PC-9 (cell line): ENCODE results near the gene SLC22A4. TPM values are rescaled to one million over a fixed set of nuclear protein-coding genes. Genes with fewer than 3 reads are reported as not detected.

Experiments
- BruUV-seq: library from RNA; stranded (reverse); fragments of 400-500 nt; replicated peaks from 2 replicates; lab custom pipeline; 2021; lab: Mats Ljungman, UMichigan
- CTCF ChIA-PET: fragments of 300-600 bp; sonication (Branson Sonifier 250); formaldehyde crosslinking; loops from one replicate; lab custom pipeline; 2022; ENCODE audit warnings: antibody characterized with exemption; lab: Charles Lee
- POLR2A ChIA-PET: fragments of 300-600 bp; sonication (Branson Sonifier 250); formaldehyde crosslinking; loops from one replicate; lab custom pipeline; 2022; ENCODE audit warnings: antibody characterized with exemption; ENCODE audit not compliant: unreplicated experiment; lab: Charles Lee
- DNase-seq, 2 experiments: peaks; one replicate each; pipeline versions ENCODE4 v3.0.0 to v3.0.0-alpha.2; 2015 to 2022; ENCODE audit warnings: mixed read lengths in 1 of 2
- H2AFZ ChIP-seq: fragments of 200-600 bp; sonication (generic); 2 replicates; pipeline ENCODE4 v1.8.1; 2017; ENCODE audit warnings: antibody characterized with exemption
- H3F3A ChIP-seq: fragments of 200-600 bp; sonication (generic); 2 replicates; pipeline ENCODE4 v1.8.1; 2017; ENCODE audit warnings: antibody characterized with exemption, mild to moderate bottlenecking, low read depth; ENCODE audit not compliant: insufficient read depth
- H3K27ac ChIP-seq: fragments of 200-600 bp; sonication (generic); 2 replicates; pipeline ENCODE4 v1.6.1; 2016; ENCODE audit warnings: mixed run types
- H3K27me3 ChIP-seq: fragments of 200-600 bp; sonication (generic); 2 replicates; pipeline ENCODE4 v1.6.1; 2016; ENCODE audit warnings: low read depth, mixed run types; ENCODE audit not compliant: insufficient read depth
- H3K36me3 ChIP-seq: fragments of 200-600 bp; sonication (generic); 2 replicates; pipeline ENCODE4 v1.6.1; 2016; ENCODE audit warnings: low read depth, mixed run types
- H3K4me1 ChIP-seq: fragments of 200-600 bp; sonication (generic); replicated peaks from 2 replicates; pipeline ENCODE4 v1.6.1; 2016; ENCODE audit warnings: mixed run types; ENCODE audit not compliant: insufficient read depth
- H3K4me2 ChIP-seq: fragments of 200-600 bp; sonication (generic); 2 replicates; pipeline ENCODE4 v1.6.1; 2017; ENCODE audit warnings: mixed run types
- H3K4me3 ChIP-seq: fragments of 200-600 bp; sonication (generic); 2 replicates; pipeline ENCODE4 v1.6.1; 2016; ENCODE audit warnings: mixed run types
- H3K79me2 ChIP-seq: fragments of 200-600 bp; sonication (generic); 2 replicates; pipeline ENCODE4 v1.6.1; 2017; ENCODE audit warnings: low read depth, mixed run types
- H3K9me2 ChIP-seq: fragments of 200-600 bp; sonication (generic); 2 replicates; pipeline ENCODE4 v1.8.1; 2017; ENCODE audit warnings: mild to moderate bottlenecking; ENCODE audit not compliant: insufficient read depth
- H3K9me3 ChIP-seq: fragments of 200-600 bp; sonication (generic); 2 replicates; pipeline ENCODE4 v1.8.1; 2016; ENCODE audit warnings: low read depth; ENCODE audit not compliant: insufficient read depth
- H4K20me1 ChIP-seq: fragments of 200-600 bp; sonication (generic); 2 replicates; pipeline ENCODE4 v1.8.1; 2017; ENCODE audit not compliant: insufficient read depth
- CTCF ChIP-seq: fragments of 200-600 bp; sonication (generic); conservative IDR thresholded peaks from 2 replicates; pipeline ENCODE4 v1.6.1; 2017; ENCODE audit warnings: mixed run types, antibody characterized with exemption, mild to moderate bottlenecking, moderate library complexity
- EZH2 ChIP-seq: fragments of 200-600 bp; sonication (generic); IDR thresholded peaks from 2 replicates; pipeline ENCODE4 v1.8.0; 2017; ENCODE audit warnings: antibody characterized with exemption, low read depth
- intact Hi-C: fragments of 100-400 bp; cut with micrococcal nuclease; formaldehyde crosslinking; loops from one replicate; pipeline ENCODE4 v1.10.0; 2022; ENCODE audit not compliant: unreplicated experiment
- total RNA-seq: library from RNA; stranded (reverse); gene quantifications from 2 replicates; pipeline ENCODE4 v1.2.3, GENCODE V29; 2021

The SLC22A4 gene
- total RNA-seq, 1 experiment from 2014 or later: 4.2 TPM

- Histone ChIP-seq H3K9me2 (no peaks in the 10 kb centered on the region), H3K27me3 (no peaks in the 10 kb centered on the region), H3K4me1 (no peaks in the 10 kb centered on the region), H3K36me3 (no peaks in the 10 kb centered on the region), H2AFZ (no peak overlapping the region), H4K20me1 (no peaks in the 10 kb centered on the region), H3K27ac (no peak overlapping the region), H3K9me3 (no peaks in the 10 kb centered on the region), H3F3A (no peaks in the 10 kb centered on the region), H3K4me2 (no peak overlapping the region), H3K79me2 (no peaks in the 10 kb centered on the region), H3K4me3 (no peak overlapping the region)
- POLR2A ChIA-PET: interaction anchor here (0.6 kb wide), 1 partner anchor 125 kb away, joined by 4 read pairs; no protein-coding TSS in a partner anchor
- TF ChIP-seq CTCF (no peak), EZH2 (no peak)
- intact Hi-C loops: no loop called here
- CTCF ChIA-PET: no interaction called here
- no peak for DNase-seq
- BruUV-seq: no TSS peak
Measured at GRCh38 chr5:132315529-132316067, 21.4 kb downstream of the SLC22A4 start.

- TF ChIP-seq EZH2 (no peak), CTCF (no peak)
- no peaks in the 10 kb centered on the region for H3F3A ChIP-seq
- no peaks in the 10 kb centered on the region for H4K20me1 ChIP-seq
- BruUV-seq: no TSS peak
- no peak for DNase-seq
- no peak overlapping the region for H2AFZ ChIP-seq
- H3K9me2 ChIP-seq: no peaks in the 10 kb centered on the region
- H3K4me1 ChIP-seq: no peaks in the 10 kb centered on the region
- no peak overlapping the region for H3K4me2 ChIP-seq
- intact Hi-C loops: no loop called here
- CTCF ChIA-PET: no interaction called here
- no peaks in the 10 kb centered on the region for H3K9me3 ChIP-seq
- no peak overlapping the region for H3K27ac ChIP-seq
- H3K79me2 ChIP-seq: no peaks in the 10 kb centered on the region
- no peak overlapping the region for H3K4me3 ChIP-seq
- POLR2A ChIA-PET: no interaction called here
- H3K27me3 ChIP-seq: no peaks in the 10 kb centered on the region
- no peaks in the 10 kb centered on the region for H3K36me3 ChIP-seq
Measured at GRCh38 chr5:132319975-132320374, 25.8 kb downstream of the SLC22A4 start.

- Histone ChIP-seq H3K36me3 (no peaks in the 10 kb centered on the region), H3K27ac (no peak overlapping the region), H3K9me2 (no peaks in the 10 kb centered on the region), H3K79me2 (no peaks in the 10 kb centered on the region), H3F3A (no peaks in the 10 kb centered on the region), H2AFZ (no peak overlapping the region), H3K27me3 (no peaks in the 10 kb centered on the region), H4K20me1 (no peaks in the 10 kb centered on the region), H3K4me3 (no peak overlapping the region), H3K9me3 (no peaks in the 10 kb centered on the region), H3K4me1 (no peaks in the 10 kb centered on the region), H3K4me2 (no peak overlapping the region)
- POLR2A ChIA-PET: interaction anchor here (1.0 kb wide), 1 partner anchor 562 kb away, joined by 3 read pairs; no protein-coding TSS in a partner anchor
- intact Hi-C loops: no loop called here
- TF ChIP-seq CTCF (no peak), EZH2 (no peak)
- CTCF ChIA-PET: interaction anchor here (0.7 kb wide), 1 partner anchor 46 kb away, joined by 3 read pairs; no protein-coding TSS in a partner anchor
- DNase-seq: no peak
- BruUV-seq: no TSS peak
Measured at GRCh38 chr5:132321109-132321721, 27.0 kb downstream of the SLC22A4 start.
